Cardiac fibroblast (primary cell): ENCODE measurements around the gene KCNJ1.

Experiments
- DNase-seq, 2 donors: peaks; one replicate each; pipeline versions ENCODE4 v3.0.0 to v3.0.0-alpha.2; 2010; ENCODE audit warnings: low read depth in 2 of 2
- H3K4me3 ChIP-seq, 2 donors: replicated peaks in 1 of 2; 1 replicate in 1 of 2; 2 replicates in 1 of 2; pipeline ENCODE4 v1.5.1; 2011; ENCODE audit warnings: low read depth in 2 of 2, low read length in 2 of 2, mild to moderate bottlenecking in 2 of 2, moderate library complexity in 1 of 2
- CTCF ChIP-seq: IDR thresholded peaks from one replicate; pipeline ENCODE4 v1.5.1; 2011; ENCODE audit warnings: low read depth, mild to moderate bottlenecking, low read length, inconsistent platforms

KCNJ1 gene

GRCh38 chr11:128821556-128821955 lies 45.5 kb downstream of the KCNJ1 start:
- no peak overlapping the region for H3K4me3 ChIP-seq
- no peak for TF ChIP-seq CTCF
- no peak for DNase-seq

- TF ChIP-seq CTCF, result no peak
Observed at GRCh38 chr11:128819198-128819597, 47.9 kb downstream of the KCNJ1 start.

GRCh38 chr11:128814856-128815705 lies 52.0 kb downstream of the KCNJ1 start:
- H3K4me3 ChIP-seq, result no peak overlapping the region
- DNase-seq, result peak; percentile 84 to 88
- TF ChIP-seq CTCF, result no peak

More at GRCh38 chr11:128819198-128819597, 47.9 kb downstream of the KCNJ1 start:
- no peak overlapping the region for H3K4me3 ChIP-seq
- no peak for DNase-seq

- no peak for DNase-seq
- no peak overlapping the region for H3K4me3 ChIP-seq
- no peak for TF ChIP-seq CTCF
Observed at GRCh38 chr11:128813729-128814128, 53.4 kb downstream of the KCNJ1 start.

- no peak for DNase-seq
- H3K4me3 ChIP-seq, result no peak overlapping the region
- no peak for TF ChIP-seq CTCF
Observed at GRCh38 chr11:128810784-128811514, 56.1 kb downstream of the KCNJ1 start.

GRCh38 chr11:128809128-128809527 lies 58.0 kb downstream of the KCNJ1 start:
- no peak for TF ChIP-seq CTCF
- H3K4me3 ChIP-seq, result no peak overlapping the region
- DNase-seq, result no peak
